Lower leg skin (tissue), 3 donors: ENCODE measurements around the gene ATRN.

Experiments used
- CTCF ChIP-seq, 3 donors: fragments of 450-650 bp; IDR thresholded peaks; one replicate each; pipeline ENCODE4 v1.5.1; 2016; ENCODE audit warnings: antibody characterized with exemption in 3 of 3, mild to moderate bottlenecking in 3 of 3, moderate library complexity in 2 of 3
- POLR2A ChIP-seq, 2 donors: fragments of 450-650 bp; IDR thresholded peaks; one replicate each; pipeline ENCODE4 v1.6.1; 2016 to 2017; ENCODE audit warnings: antibody characterized with exemption in 2 of 2, mild to moderate bottlenecking in 1 of 2, moderate library complexity in 1 of 2

GRCh38 chr20:3646651-3647050 is 175.8 kb downstream of the ATRN start:
- no peak for TF ChIP-seq CTCF (IDR thresholded peaks at IDR 0.05)
- no peak for TF ChIP-seq POLR2A (IDR thresholded peaks at IDR 0.05)
